ELF-1 (cell line): ENCODE results near the gene DDX1.
"Not testable (repeated sequence)": the region's sequence is repeated elsewhere in the genome, so short reads cannot be mapped to it uniquely, and the experiment has no call there.

Experiments
- DNase-seq: peaks from one replicate; pipeline ENCODE4 v3.0.0-alpha.2; 2016; ENCODE audit warnings: low read depth, low spot score

The DDX1 gene

GRCh38 chr2:15616429-15616828, 24.8 kb downstream of the DDX1 start:
- DNase-seq, result no peak

GRCh38 chr2:15616850-15617777, 25.4 kb downstream of the DDX1 start:
- no peak for DNase-seq

- DNase-seq, result no peak
Measured at GRCh38 chr2:15617778-15618448, 26.2 kb downstream of the DDX1 start.

GRCh38 chr2:15618449-15618855, 26.8 kb downstream of the DDX1 start:
- DNase-seq, result no peak

- no peak for DNase-seq
Measured at GRCh38 chr2:15619076-15619475, 27.4 kb downstream of the DDX1 start.

GRCh38 chr2:15619510-15619909, 27.8 kb downstream of the DDX1 start:
- DNase-seq, result no peak

GRCh38 chr2:15619938-15620337, 28.3 kb downstream of the DDX1 start:
- no peak for DNase-seq

GRCh38 chr2:15620340-15620739, 28.7 kb downstream of the DDX1 start:
- DNase-seq, result no peak

GRCh38 chr2:15620857-15621471, 29.3 kb downstream of the DDX1 start:
- no peak for DNase-seq

- not testable (repeated sequence) for DNase-seq
Measured at GRCh38 chr2:15621472-15621870, 29.8 kb downstream of the DDX1 start.

- DNase-seq, result no peak
Measured at GRCh38 chr2:15622214-15622613, 30.5 kb downstream of the DDX1 start.

- DNase-seq, result no peak
Measured at GRCh38 chr2:15622614-15623480, 31.2 kb downstream of the DDX1 start.

GRCh38 chr2:15623481-15623796, 31.8 kb downstream of the DDX1 start:
- DNase-seq, result no peak

GRCh38 chr2:15623898-15624541, 32.4 kb downstream of the DDX1 start:
- no peak for DNase-seq

- DNase-seq, result no peak
Measured at GRCh38 chr2:15624903-15625302, 33.2 kb downstream of the DDX1 start.

GRCh38 chr2:15625344-15626036, 33.8 kb downstream of the DDX1 start:
- DNase-seq, result no peak

- no peak for DNase-seq
Measured at GRCh38 chr2:15626126-15626525, 34.5 kb downstream of the DDX1 start.

- no peak for DNase-seq
Measured at GRCh38 chr2:15626967-15627366, 35.3 kb downstream of the DDX1 start.

GRCh38 chr2:15627817-15628684, 36.4 kb downstream of the DDX1 start:
- DNase-seq, result no peak
